Endothelial cell of umbilical vein (primary cell): ENCODE data around the gene KCNMA1. TPM values are rescaled to one million over a fixed set of nuclear protein-coding genes. Genes with fewer than 3 reads are reported as not detected.

ENCODE experiments used
- BruUV-seq: library from RNA; stranded (reverse); fragments of 400-500 nt; replicated peaks from 2 replicates; lab custom pipeline; 2021; lab: Mats Ljungman, UMichigan
- CTCF ChIA-PET: fragments of 300-600, 350-600 bp; sonication (Branson Sonifier 250); formaldehyde crosslinking; loops from one replicate; lab custom pipeline; 2021; ENCODE audit warnings: antibody characterized with exemption, inconsistent platforms; lab: Charles Lee
- POLR2A ChIA-PET: fragments of 300-600, 350-600 bp; sonication (Branson Sonifier 250); formaldehyde crosslinking; loops from one replicate; lab custom pipeline; 2021; ENCODE audit warnings: antibody characterized with exemption, inconsistent platforms; lab: Charles Lee
- DNase-seq: peaks from one replicate; pipeline ENCODE4 v3.0.0-alpha.2; 2011; ENCODE audit warnings: low read depth, low spot score
- FAIRE-seq: peaks from 2 replicates; lab custom pipeline; 2011; peaks lifted over from hg19 to GRCh38; lab: Jason Lieb, UNC
- H2AFZ ChIP-seq: 2 replicates; pipeline ENCODE4 v1.6.0; 2012; ENCODE audit warnings: low read depth, low read length, control low read depth, inconsistent platforms
- H3K27ac ChIP-seq: 2 replicates; pipeline ENCODE4 v1.5.1; 2011; ENCODE audit warnings: low read depth, mild to moderate bottlenecking, control low read depth, low read length, moderate library complexity; ENCODE audit not compliant: insufficient read depth
- H3K27me3 ChIP-seq, 2 experiments: 2 replicates each; pipeline versions ENCODE4 v1.6.0 to v1.6.1; 2011; ENCODE audit warnings: low read length in 2 of 2, mixed read lengths in 1 of 2; ENCODE audit not compliant: control insufficient read depth in 2 of 2, insufficient read depth in 2 of 2
- H3K36me3 ChIP-seq, 2 experiments: 2 replicates in 1 of 2; 3 replicates in 1 of 2; pipeline ENCODE4 v1.5.1; 2011; ENCODE audit warnings: low read length in 2 of 2, mild to moderate bottlenecking in 1 of 2, moderate library complexity in 1 of 2; ENCODE audit not compliant: control insufficient read depth in 2 of 2, insufficient read depth in 2 of 2; ENCODE audit errors: extremely low read depth in 1 of 2
- H3K4me1 ChIP-seq: 3 replicates; pipeline ENCODE4 v1.5.1; 2011; ENCODE audit warnings: mild to moderate bottlenecking, low read length; ENCODE audit not compliant: control insufficient read depth, insufficient read depth; ENCODE audit errors: extremely low read depth
- H3K4me2 ChIP-seq: 2 replicates; pipeline ENCODE4 v1.6.1; 2011; ENCODE audit warnings: low read length, control low read depth, mixed read lengths; ENCODE audit not compliant: insufficient read depth
- H3K4me3 ChIP-seq, 3 experiments: fragments of 200-600 bp in 1 of 3; sonication (generic), shearing (Covaris generic) in 1 of 3; replicated peaks in 1 of 3; 2 replicates each; pipeline ENCODE4 v1.5.1; 2011 to 2016; ENCODE audit warnings: control low read depth in 3 of 3, low read length in 3 of 3, mild to moderate bottlenecking in 2 of 3, inconsistent platforms in 1 of 3, low read depth in 1 of 3, moderate library complexity in 1 of 3; ENCODE audit not compliant: insufficient read depth in 1 of 3
- H3K79me2 ChIP-seq: 2 replicates; pipeline ENCODE4 v1.6.0; 2012; ENCODE audit warnings: low read length, inconsistent platforms; ENCODE audit not compliant: control insufficient read depth, insufficient read depth
- H3K9ac ChIP-seq: replicated peaks from 2 replicates; pipeline ENCODE3; 2011; ENCODE audit warnings: low read length, control low read depth; ENCODE audit not compliant: insufficient read depth; ENCODE audit errors: extremely low read depth
- H3K9me1 ChIP-seq: replicated peaks from 3 replicates; pipeline ENCODE4 v1.6.0; 2011; ENCODE audit warnings: mild to moderate bottlenecking, low read length; ENCODE audit not compliant: control insufficient read depth, insufficient read depth; ENCODE audit errors: extremely low read depth
- H3K9me3 ChIP-seq: replicated peaks from 2 replicates; pipeline ENCODE4 v1.5.1; 2012; ENCODE audit warnings: low read length, inconsistent platforms; ENCODE audit not compliant: control insufficient read depth, insufficient read depth
- H4K20me1 ChIP-seq: replicated peaks from 2 replicates; pipeline ENCODE3; 2011; ENCODE audit warnings: mild to moderate bottlenecking, low read length; ENCODE audit not compliant: control insufficient read depth, insufficient read depth; ENCODE audit errors: extremely low read depth
- EZH2 ChIP-seq: IDR thresholded peaks from 2 replicates; pipeline ENCODE4 v1.6.1; 2012; ENCODE audit warnings: borderline replicate concordance, low read depth, mild to moderate bottlenecking, moderate library complexity, low read length, inconsistent platforms; ENCODE audit not compliant: severe bottlenecking
- FOS ChIP-seq: IDR thresholded peaks from 2 replicates; pipeline ENCODE4 v1.6.1; 2011; ENCODE audit warnings: mild to moderate bottlenecking, low read length, moderate library complexity, borderline replicate concordance; ENCODE audit not compliant: insufficient read depth
- GATA2 ChIP-seq: IDR thresholded peaks from 2 replicates; pipeline ENCODE4 v1.7.0; 2011; ENCODE audit warnings: low read depth, mild to moderate bottlenecking, moderate library complexity, mixed read lengths, low read length; ENCODE audit not compliant: insufficient read length, insufficient read depth
- JUN ChIP-seq: IDR thresholded peaks from 2 replicates; pipeline ENCODE4 v1.6.1; 2011; ENCODE audit warnings: borderline replicate concordance, low read depth; ENCODE audit not compliant: insufficient read length, insufficient read depth
- MAX ChIP-seq: IDR thresholded peaks from 2 replicates; pipeline ENCODE4 v1.6.1; 2011; ENCODE audit not compliant: insufficient read depth, insufficient read length
- MYC ChIP-seq: IDR thresholded peaks from one replicate; pipeline ENCODE4 v1.6.1; 2011; ENCODE audit warnings: mild to moderate bottlenecking, low read depth, low read length
- POLR2A ChIP-seq: IDR thresholded peaks from 2 replicates; pipeline ENCODE4 v1.6.1; 2012; ENCODE audit warnings: low read depth, mild to moderate bottlenecking, control low read depth, low read length
- POLR2AphosphoS5 ChIP-seq: IDR thresholded peaks from 2 replicates; pipeline ENCODE4 v1.6.1; 2012; ENCODE audit warnings: low read depth, mild to moderate bottlenecking, control low read depth, low read length, moderate library complexity; ENCODE audit not compliant: insufficient read depth
- dilution Hi-C: fragments of 300-500 bp; cut with MboI; formaldehyde crosslinking; loops from one replicate; pipeline ENCODE4 v1.15.0; 2019; ENCODE audit warnings: low sequenced_read_pairs; ENCODE audit not compliant: extremely low pct_ligation_motif_present
- intact Hi-C: fragments of 100-400 bp; cut with micrococcal nuclease; formaldehyde crosslinking; loops from one replicate; pipeline ENCODE4 v1.10.0; 2022
- polyA plus RNA-seq, 4 experiments: library from polyadenylated mRNA; depleted of rRNA in 3 of 4; stranded (reverse) in 3 of 4; unstranded in 1 of 4; fragments of >200 nt; gene quantifications; 2 replicates each; pipeline versions ENCODE4 v1.2.1 to v1.2.3, GENCODE V29; 2011 to 2012; ENCODE audit warnings: missing spikeins in 1 of 4
- total RNA-seq: library from RNA; stranded (reverse); gene quantifications from 2 replicates; pipeline ENCODE4 v1.2.3, GENCODE V29; 2021

The KCNMA1 gene
- total and polyA plus RNA-seq, 2 donors (not counting 3 experiments of a cell fraction or from before 2014, with no cell fraction given) = 0.10 to 0.82 TPM

- H3K4me2 ChIP-seq = no peak overlapping the region
- no peaks in the 10 kb centered on the region for H3K4me1 ChIP-seq
- POLR2A ChIA-PET = no interaction called here
- no peak overlapping the region for H3K9ac ChIP-seq
- no TSS peak for BruUV-seq
- no peak overlapping the region for H3K27ac ChIP-seq
- H3K79me2 ChIP-seq = no peaks in the 10 kb centered on the region
- no peak overlapping the region for H3K4me3 ChIP-seq
- no peaks in the 10 kb centered on the region for H3K27me3 ChIP-seq
- CTCF ChIA-PET = interaction anchor here (0.7 to 2.0 kb wide), 3 partner anchors 7 to 26 kb away, joined by 3 to 18 read pairs (median 4); no protein-coding TSS in a partner anchor
- H4K20me1 ChIP-seq = no peaks in the 10 kb centered on the region
- H2AFZ ChIP-seq = no peak overlapping the region
- dilution Hi-C loops = no loop called here
- FAIRE-seq (no peak), DNase-seq (no peak)
- no peaks in the 10 kb centered on the region for H3K9me3 ChIP-seq
- no peaks in the 10 kb centered on the region for H3K9me1 ChIP-seq
- intact Hi-C loops = no loop called here
- no peaks in the 10 kb centered on the region for H3K36me3 ChIP-seq
- TF ChIP-seq POLR2AphosphoS5 (no peak), MYC (no peak), POLR2A (no peak)
Observed at GRCh38 chr10:77011874-77012811, 625.5 kb downstream of the KCNMA1 start.

- dilution Hi-C loops = no loop called here
- ChIA-PET CTCF (interaction anchor here (1.0 kb wide), 1 partner anchor 25 kb away, joined by 3 read pairs; no protein-coding TSS in a partner anchor), POLR2A (no interaction called here)
- H3K4me2 ChIP-seq = no peak overlapping the region
- H3K9me3 ChIP-seq = no peaks in the 10 kb centered on the region
- intact Hi-C loops = no loop called here
- no peak overlapping the region for H3K9ac ChIP-seq
- H3K27me3 ChIP-seq = peaks cover 0 to 2% of the 10 kb centered on the region in 2 experiments
- no peaks in the 10 kb centered on the region for H3K79me2 ChIP-seq
- H4K20me1 ChIP-seq = no peaks in the 10 kb centered on the region
- H2AFZ ChIP-seq = no peak overlapping the region
- no peak for FAIRE-seq
- TF ChIP-seq GATA2 (no peak), POLR2AphosphoS5 (no peak), JUN (no peak), EZH2 (no peak), POLR2A (no peak), MAX (no peak), MYC (no peak), FOS (no peak)
- H3K4me1 ChIP-seq = no peaks in the 10 kb centered on the region
- no peak overlapping the region for H3K27ac ChIP-seq
- BruUV-seq = no TSS peak
- H3K4me3 ChIP-seq = no peak overlapping the region
- no peak for DNase-seq
- no peaks in the 10 kb centered on the region for H3K36me3 ChIP-seq
- H3K9me1 ChIP-seq = no peaks in the 10 kb centered on the region
Observed at GRCh38 chr10:77010430-77010829, 627.2 kb downstream of the KCNMA1 start.
